ENCODE measurements around the gene DCP1B.

Gene DCP1B

DNA sequence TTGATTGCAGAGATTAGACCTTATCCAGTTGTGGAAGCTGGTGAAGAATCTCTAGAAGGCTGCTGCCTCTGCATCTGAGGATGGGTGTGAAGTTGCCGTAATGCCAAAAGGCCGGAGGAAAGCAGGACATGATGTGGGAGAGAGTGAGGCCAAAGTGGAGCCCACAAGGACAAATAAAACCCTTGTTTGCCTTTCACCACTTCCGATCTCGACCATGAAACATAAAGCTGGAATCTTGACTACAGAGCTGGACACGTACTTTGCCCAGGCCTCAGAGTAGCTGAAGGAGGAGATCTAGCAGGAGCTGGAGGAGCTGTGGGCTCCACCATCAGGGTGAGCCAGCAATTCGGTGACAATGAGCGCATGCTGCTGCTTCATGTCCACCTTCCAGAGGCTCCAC, 43.5 kb upstream of the DCP1B start:
- no peak overlapping the region for H3K4me3 ChIP-seq (ENCODE audit: low read depth, low read length)
- no peak for DNase-seq (ENCODE audit: low read depth)
- TF ChIP-seq, protein P1, sequence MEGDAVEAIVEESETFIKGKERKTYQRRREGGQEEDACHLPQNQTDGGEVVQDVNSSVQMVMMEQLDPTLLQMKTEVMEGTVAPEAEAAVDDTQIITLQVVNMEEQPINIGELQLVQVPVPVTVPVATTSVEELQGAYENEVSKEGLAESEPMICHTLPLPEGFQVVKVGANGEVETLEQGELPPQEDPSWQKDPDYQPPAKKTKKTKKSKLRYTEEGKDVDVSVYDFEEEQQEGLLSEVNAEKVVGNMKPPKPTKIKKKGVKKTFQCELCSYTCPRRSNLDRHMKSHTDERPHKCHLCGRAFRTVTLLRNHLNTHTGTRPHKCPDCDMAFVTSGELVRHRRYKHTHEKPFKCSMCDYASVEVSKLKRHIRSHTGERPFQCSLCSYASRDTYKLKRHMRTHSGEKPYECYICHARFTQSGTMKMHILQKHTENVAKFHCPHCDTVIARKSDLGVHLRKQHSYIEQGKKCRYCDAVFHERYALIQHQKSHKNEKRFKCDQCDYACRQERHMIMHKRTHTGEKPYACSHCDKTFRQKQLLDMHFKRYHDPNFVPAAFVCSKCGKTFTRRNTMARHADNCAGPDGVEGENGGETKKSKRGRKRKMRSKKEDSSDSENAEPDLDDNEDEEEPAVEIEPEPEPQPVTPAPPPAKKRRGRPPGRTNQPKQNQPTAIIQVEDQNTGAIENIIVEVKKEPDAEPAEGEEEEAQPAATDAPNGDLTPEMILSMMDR (conservative IDR thresholded peaks at IDR 0.05; ENCODE audit: low read depth, low read length), result no peak

DNA sequence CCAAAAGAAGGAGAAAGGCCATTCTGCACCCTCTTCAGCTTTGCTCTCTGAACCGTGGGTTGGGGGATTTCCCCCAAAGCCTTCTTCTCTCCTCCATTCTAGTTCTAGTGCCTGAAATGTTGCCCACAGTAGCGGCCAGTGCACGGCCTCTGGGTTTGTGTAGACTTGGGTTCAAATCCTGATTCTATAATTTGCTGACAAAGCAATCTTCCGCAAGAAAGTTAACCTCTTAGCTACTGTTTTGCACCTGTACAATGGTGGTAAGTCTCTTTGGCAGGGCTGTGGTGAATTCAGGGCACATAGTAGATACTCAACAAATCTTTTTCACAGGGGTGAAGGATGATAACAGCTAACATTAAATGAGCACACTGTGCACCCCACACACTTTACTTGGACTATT, 42.7 kb upstream of the DCP1B start:
- TF ChIP-seq, protein P1 (conservative IDR thresholded peaks at IDR 0.05; ENCODE audit: low read depth, low read length), result no peak
- no peak for DNase-seq (ENCODE audit: low read depth)

GRCh38 chr12:2044165-2044564, 39.9 kb upstream of the DCP1B start:
- no peak overlapping the region for H3K4me3 ChIP-seq (ENCODE audit: low read depth, low read length)
- no peak for DNase-seq (ENCODE audit: low read depth)
- TF ChIP-seq, protein P1 (conservative IDR thresholded peaks at IDR 0.05; ENCODE audit: low read depth, low read length), result no peak

More for the DNA sequence above, 42.7 kb upstream of the DCP1B start:
- H3K4me3 ChIP-seq (ENCODE audit: low read depth, low read length), result no peak overlapping the region

DNA sequence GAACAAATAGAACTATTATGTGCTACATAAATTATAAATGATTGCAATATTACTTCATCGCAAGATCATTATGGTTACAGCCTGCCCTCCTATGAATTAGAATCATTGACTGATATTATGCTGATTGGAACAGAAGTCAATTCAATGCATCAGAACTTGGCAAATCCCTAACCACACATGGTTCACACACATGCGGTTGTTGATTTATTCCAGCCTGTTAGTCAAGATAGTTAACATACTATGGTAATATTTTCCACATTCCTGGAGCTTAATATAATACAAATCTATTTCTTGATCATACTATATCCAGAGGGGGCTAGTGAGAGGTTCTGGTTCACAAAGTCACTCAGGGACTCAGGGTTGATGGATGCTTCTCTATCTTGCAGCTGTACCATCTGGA, 38.8 kb upstream of the DCP1B start:
- TF ChIP-seq, protein P1 (conservative IDR thresholded peaks at IDR 0.05; ENCODE audit: low read depth, low read length), result no peak
- DNase-seq (ENCODE audit: low read depth), result no peak
- no peak overlapping the region for H3K4me3 ChIP-seq (ENCODE audit: low read depth, low read length)

- DNase-seq (ENCODE audit: low read depth), result no peak
- TF ChIP-seq, protein P1 (conservative IDR thresholded peaks at IDR 0.05; ENCODE audit: low read depth, low read length), result no peak
- H3K4me3 ChIP-seq (ENCODE audit: low read depth, low read length), result no peak overlapping the region
These were observed 34.8 kb upstream of the DCP1B start for GRCh38 chr12:2039034-2039433.

- no peak for DNase-seq (ENCODE audit: low read depth)
- H3K4me3 ChIP-seq (ENCODE audit: low read depth, low read length), result no peak overlapping the region
- TF ChIP-seq, protein P1 (conservative IDR thresholded peaks at IDR 0.05; ENCODE audit: low read depth, low read length), result no peak
These were observed 31.3 kb upstream of the DCP1B start for GRCh38 chr12:2035431-2036055.
